ENCODE data around the gene PLRG1. TPM values are rescaled to one million over a fixed set of nuclear protein-coding genes. Genes with fewer than 3 reads are reported as not detected.

PLRG1 gene
- polyA plus RNA-seq, 1 experiment = 98.6 TPM

GRCh38 chr4:154489558-154490233 is 60.5 kb downstream of the PLRG1 start:
- no peak for DNase-seq (ENCODE audit: low read depth)
- no peaks in the 10 kb centered on the region for H3K36me3 ChIP-seq (ENCODE audit: control insufficient read depth, insufficient read depth, low read length)
- no peak overlapping the region for H3K4me3 ChIP-seq (ENCODE audit: low read depth, low read length)
- CTCF ChIA-PET = no interaction called here
- TF ChIP-seq CTCF (IDR thresholded peaks at IDR 0.05; ENCODE audit: insufficient read depth, low read depth, low read length) = no peak
- H3K27me3 ChIP-seq (ENCODE audit: control insufficient read depth, insufficient read depth, low read length) = peaks cover 19% of the 10 kb centered on the region
- POLR2A ChIA-PET = no interaction called here

- Histone ChIP-seq H3K4me3 (ENCODE audit: low read depth, low read length) (no peak overlapping the region), H3K27me3 (ENCODE audit: control insufficient read depth, insufficient read depth, low read length) (peaks cover 16% of the 10 kb centered on the region), H3K36me3 (ENCODE audit: control insufficient read depth, insufficient read depth, low read length) (no peaks in the 10 kb centered on the region)
- ChIA-PET POLR2A (no interaction called here), CTCF (interaction anchor here (0.6 kb wide), 1 partner anchor 9 kb away, joined by 4 read pairs; no protein-coding TSS in a partner anchor)
- TF ChIP-seq CTCF (IDR thresholded peaks at IDR 0.05; ENCODE audit: insufficient read depth, low read depth, low read length) = no peak
- no peak for DNase-seq (ENCODE audit: low read depth)
Measured at GRCh38 chr4:154487145-154487544, 63.1 kb downstream of the PLRG1 start.

- CTCF ChIA-PET = no interaction called here
- POLR2A ChIA-PET = no interaction called here
- no peak overlapping the region for H3K4me3 ChIP-seq (ENCODE audit: low read depth, low read length)
- H3K36me3 ChIP-seq (ENCODE audit: control insufficient read depth, insufficient read depth, low read length) = no peaks in the 10 kb centered on the region
- no peak for TF ChIP-seq CTCF (IDR thresholded peaks at IDR 0.05; ENCODE audit: insufficient read depth, low read depth, low read length)
- DNase-seq (ENCODE audit: low read depth) = no peak
- H3K27me3 ChIP-seq (ENCODE audit: control insufficient read depth, insufficient read depth, low read length) = peaks cover 2% of the 10 kb centered on the region
Measured at GRCh38 chr4:154485127-154485773, 65.0 kb downstream of the PLRG1 start.

Small RNA genes within 50 kb of the gene (small RNA-seq; reads per million reads assigned to genes)
- gene RNU6-1285P (ENCODE audit: insufficient read length, low read depth, low replicate concordance) = not detected

Other genes starting within 250 kb of the PLRG1 start
- not detected in 2 replicates for gene DCHS2, start 58.6 kb downstream of the PLRG1 start, polyA plus RNA-seq (2011; rRNA removed)
- not detected in 2 replicates for gene FGB, start 12.6 kb upstream of the PLRG1 start, polyA plus RNA-seq (2011; rRNA removed)
- not detected in 2 replicates for gene FGA, start 40.3 kb upstream of the PLRG1 start, polyA plus RNA-seq (2011; rRNA removed)
- gene FGG, start 62.3 kb upstream of the PLRG1 start, polyA plus RNA-seq (2011; rRNA removed) = not detected in 2 replicates
- not detected in 2 replicates for gene LRAT, start 193.6 kb upstream of the PLRG1 start, polyA plus RNA-seq (2011; rRNA removed)
- gene RBM46, start 230.9 kb upstream of the PLRG1 start, polyA plus RNA-seq (2011; rRNA removed) = 0.01 TPM in 1 of 2 replicates, not detected in the other